Measurements from ENCODE around the gene MCTP2.

GRCh38 chr15:94290730-94291129 is 59.4 kb downstream of the MCTP2 start:
- TF ChIP-seq CTCF (IDR thresholded peaks at IDR 0.05; ENCODE audit: insufficient read depth, low read length, poor library complexity, severe bottlenecking), result no peak
- TF ChIP-seq EZH2phosphoT487 (conservative IDR thresholded peaks at IDR 0.05; ENCODE audit: low read length), result no peak
